ENCODE measurements around the gene CD209.
"Not testable (repeated sequence)": the region's sequence is repeated elsewhere in the genome, so short reads cannot be mapped to it uniquely, and the experiment has no call there.

DNA sequence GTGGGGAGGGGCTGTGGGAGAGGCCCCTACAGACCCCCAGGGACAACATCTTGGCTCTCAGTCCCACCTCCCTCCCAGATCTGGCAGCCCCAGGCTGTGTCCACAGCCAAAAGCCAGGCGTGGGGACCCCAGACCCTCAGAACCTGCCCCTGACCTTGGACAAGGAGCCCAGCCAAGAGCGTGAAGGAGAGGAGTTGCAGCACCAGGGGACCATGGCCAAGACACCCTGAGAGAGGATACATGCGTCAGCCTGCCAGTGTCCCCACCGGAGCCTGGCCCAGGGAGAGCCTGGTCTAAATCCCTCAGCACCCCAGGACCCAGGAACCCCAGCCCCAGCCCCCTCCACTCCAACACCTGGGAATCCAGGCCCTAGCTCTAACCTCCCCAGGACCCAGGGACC lies 1.0 kb downstream of the CD209 start:
- TF ChIP-seq, protein P1, sequence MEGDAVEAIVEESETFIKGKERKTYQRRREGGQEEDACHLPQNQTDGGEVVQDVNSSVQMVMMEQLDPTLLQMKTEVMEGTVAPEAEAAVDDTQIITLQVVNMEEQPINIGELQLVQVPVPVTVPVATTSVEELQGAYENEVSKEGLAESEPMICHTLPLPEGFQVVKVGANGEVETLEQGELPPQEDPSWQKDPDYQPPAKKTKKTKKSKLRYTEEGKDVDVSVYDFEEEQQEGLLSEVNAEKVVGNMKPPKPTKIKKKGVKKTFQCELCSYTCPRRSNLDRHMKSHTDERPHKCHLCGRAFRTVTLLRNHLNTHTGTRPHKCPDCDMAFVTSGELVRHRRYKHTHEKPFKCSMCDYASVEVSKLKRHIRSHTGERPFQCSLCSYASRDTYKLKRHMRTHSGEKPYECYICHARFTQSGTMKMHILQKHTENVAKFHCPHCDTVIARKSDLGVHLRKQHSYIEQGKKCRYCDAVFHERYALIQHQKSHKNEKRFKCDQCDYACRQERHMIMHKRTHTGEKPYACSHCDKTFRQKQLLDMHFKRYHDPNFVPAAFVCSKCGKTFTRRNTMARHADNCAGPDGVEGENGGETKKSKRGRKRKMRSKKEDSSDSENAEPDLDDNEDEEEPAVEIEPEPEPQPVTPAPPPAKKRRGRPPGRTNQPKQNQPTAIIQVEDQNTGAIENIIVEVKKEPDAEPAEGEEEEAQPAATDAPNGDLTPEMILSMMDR (IDR thresholded peaks at IDR 0.05): not testable (repeated sequence)
- TF ChIP-seq POLR2A, EP300 (IDR thresholded peaks at IDR 0.05): not testable (repeated sequence)

Measured in upper lobe of left lung (tissue), 4 donors.